Measurements from ENCODE around the gene ZMIZ1. TPM values are rescaled to one million over a fixed set of nuclear protein-coding genes. Genes with fewer than 3 reads are reported as not detected.

The ZMIZ1 gene
- total RNA-seq, 1 experiment from 2014 or later: 34.2 TPM

DNA sequence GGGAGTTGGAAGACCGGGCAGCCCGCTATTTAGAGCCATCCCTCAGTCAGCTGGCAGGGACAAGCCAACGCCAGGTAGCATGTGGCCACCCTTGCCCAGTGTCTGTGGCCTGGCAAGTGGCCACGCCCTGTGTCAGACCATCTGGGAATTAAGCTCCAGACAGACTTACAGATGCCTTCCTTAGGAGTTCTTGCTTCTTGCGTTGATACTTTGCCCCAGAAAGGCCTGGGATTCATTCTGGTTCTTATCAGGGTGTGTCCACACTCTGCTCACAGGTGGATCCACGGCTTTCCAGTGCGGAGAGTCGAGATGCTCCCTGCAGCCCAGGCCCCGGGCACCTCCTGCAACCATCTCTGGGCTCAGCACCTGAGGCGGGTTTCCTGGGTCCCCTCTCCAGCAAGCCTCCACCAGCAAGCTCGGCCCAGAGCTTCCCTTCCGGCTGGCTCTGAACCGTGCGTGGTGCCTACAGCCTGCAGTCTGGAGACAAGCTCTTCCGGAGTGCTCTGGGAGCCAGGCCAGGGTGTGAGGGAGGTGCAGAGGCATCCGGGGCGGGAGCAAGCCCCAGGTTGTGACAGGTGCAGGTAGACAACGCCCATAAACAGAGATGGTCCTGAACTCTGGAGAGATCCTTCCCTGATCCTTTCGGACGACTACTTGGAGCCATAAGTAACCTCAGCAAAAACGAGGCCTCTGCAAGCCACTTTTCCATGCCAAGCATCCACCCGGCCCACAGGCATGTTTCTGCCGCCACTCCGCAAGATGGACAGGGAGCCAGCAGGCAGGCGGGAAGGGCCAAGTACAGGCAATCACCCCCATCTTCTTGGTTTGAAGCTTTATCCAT lies 246.2 kb downstream of the ZMIZ1 start:
- H3K27ac ChIP-seq (ENCODE audit: low read length): no peak overlapping the region
- H3K27me3 ChIP-seq (ENCODE audit: control insufficient read depth, insufficient read depth, low read length): no peaks in the 10 kb centered on the region
- no peaks in the 10 kb centered on the region; the same call in none of the 2 replicates for H3K4me1 ChIP-seq (ENCODE audit: control insufficient read depth, insufficient read depth, low read length)
- DNase-seq (ENCODE audit: low read depth, low spot score) (no peak), ATAC-seq (no peak)
- intact Hi-C loops (cut with micrococcal nuclease; ENCODE audit: unreplicated experiment): no loop called here
- H3K4me3 ChIP-seq (ENCODE audit: low read depth in 2 of 2, low read length in 2 of 2): no peak overlapping the region
- no peak for TF ChIP-seq TCF7L2 (IDR thresholded peaks at IDR 0.05; ENCODE audit: low read depth, low read length)
- TF ChIP-seq, protein P1, sequence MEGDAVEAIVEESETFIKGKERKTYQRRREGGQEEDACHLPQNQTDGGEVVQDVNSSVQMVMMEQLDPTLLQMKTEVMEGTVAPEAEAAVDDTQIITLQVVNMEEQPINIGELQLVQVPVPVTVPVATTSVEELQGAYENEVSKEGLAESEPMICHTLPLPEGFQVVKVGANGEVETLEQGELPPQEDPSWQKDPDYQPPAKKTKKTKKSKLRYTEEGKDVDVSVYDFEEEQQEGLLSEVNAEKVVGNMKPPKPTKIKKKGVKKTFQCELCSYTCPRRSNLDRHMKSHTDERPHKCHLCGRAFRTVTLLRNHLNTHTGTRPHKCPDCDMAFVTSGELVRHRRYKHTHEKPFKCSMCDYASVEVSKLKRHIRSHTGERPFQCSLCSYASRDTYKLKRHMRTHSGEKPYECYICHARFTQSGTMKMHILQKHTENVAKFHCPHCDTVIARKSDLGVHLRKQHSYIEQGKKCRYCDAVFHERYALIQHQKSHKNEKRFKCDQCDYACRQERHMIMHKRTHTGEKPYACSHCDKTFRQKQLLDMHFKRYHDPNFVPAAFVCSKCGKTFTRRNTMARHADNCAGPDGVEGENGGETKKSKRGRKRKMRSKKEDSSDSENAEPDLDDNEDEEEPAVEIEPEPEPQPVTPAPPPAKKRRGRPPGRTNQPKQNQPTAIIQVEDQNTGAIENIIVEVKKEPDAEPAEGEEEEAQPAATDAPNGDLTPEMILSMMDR (IDR thresholded peaks at IDR 0.05): no peak
- TF ChIP-seq POLR2AphosphoS5 (IDR thresholded peaks at IDR 0.05; ENCODE audit: low read depth, low read length): no peak
- TF ChIP-seq SIN3A (IDR thresholded peaks at IDR 0.05; ENCODE audit: borderline replicate concordance, insufficient read depth, low read depth, low read length): no peak
- TF ChIP-seq, protein P2, sequence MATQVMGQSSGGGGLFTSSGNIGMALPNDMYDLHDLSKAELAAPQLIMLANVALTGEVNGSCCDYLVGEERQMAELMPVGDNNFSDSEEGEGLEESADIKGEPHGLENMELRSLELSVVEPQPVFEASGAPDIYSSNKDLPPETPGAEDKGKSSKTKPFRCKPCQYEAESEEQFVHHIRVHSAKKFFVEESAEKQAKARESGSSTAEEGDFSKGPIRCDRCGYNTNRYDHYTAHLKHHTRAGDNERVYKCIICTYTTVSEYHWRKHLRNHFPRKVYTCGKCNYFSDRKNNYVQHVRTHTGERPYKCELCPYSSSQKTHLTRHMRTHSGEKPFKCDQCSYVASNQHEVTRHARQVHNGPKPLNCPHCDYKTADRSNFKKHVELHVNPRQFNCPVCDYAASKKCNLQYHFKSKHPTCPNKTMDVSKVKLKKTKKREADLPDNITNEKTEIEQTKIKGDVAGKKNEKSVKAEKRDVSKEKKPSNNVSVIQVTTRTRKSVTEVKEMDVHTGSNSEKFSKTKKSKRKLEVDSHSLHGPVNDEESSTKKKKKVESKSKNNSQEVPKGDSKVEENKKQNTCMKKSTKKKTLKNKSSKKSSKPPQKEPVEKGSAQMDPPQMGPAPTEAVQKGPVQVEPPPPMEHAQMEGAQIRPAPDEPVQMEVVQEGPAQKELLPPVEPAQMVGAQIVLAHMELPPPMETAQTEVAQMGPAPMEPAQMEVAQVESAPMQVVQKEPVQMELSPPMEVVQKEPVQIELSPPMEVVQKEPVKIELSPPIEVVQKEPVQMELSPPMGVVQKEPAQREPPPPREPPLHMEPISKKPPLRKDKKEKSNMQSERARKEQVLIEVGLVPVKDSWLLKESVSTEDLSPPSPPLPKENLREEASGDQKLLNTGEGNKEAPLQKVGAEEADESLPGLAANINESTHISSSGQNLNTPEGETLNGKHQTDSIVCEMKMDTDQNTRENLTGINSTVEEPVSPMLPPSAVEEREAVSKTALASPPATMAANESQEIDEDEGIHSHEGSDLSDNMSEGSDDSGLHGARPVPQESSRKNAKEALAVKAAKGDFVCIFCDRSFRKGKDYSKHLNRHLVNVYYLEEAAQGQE (IDR thresholded peaks at IDR 0.05; ENCODE audit: insufficient read depth in 1 of 2, low read depth in 2 of 2, low read length in 1 of 2): no peak
- ChIA-PET CTCF (no interaction called here), POLR2A (no interaction called here)
- H3K9me3 ChIP-seq (ENCODE audit: control insufficient read depth, insufficient read depth, low read depth, low read length): no peaks in the 10 kb centered on the region
- in situ Hi-C loops (cut with HindIII; ENCODE audit: low pct_unique_long_range_greater_than_20kb, low sequenced_read_pairs): no loop called here
- no TSS peak for BruUV-seq (replicated peaks)
- no peaks in the 10 kb centered on the region for H3K36me3 ChIP-seq (ENCODE audit: control insufficient read depth, insufficient read depth, low read length)

DNA sequence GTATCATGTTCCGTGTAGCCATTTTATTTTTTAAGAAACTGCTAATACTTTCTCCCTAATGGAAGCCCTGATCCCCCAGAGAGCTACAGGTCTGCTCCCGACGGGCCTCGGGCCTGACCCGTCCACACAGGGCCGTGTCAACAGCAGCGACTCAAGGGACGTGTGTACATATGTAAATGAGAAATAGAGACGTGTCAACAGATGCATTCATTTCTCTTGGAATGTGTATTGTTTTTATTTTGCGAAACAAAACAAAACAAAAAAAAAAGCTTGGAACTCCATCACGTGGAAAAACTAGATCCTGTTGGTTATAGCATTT lies 246.8 kb downstream of the ZMIZ1 start:
- TF ChIP-seq TCF7L2 (IDR thresholded peaks at IDR 0.05; ENCODE audit: low read depth, low read length) (no peak), POLR2AphosphoS5 (IDR thresholded peaks at IDR 0.05; ENCODE audit: low read depth, low read length) (no peak), SIN3A (IDR thresholded peaks at IDR 0.05; ENCODE audit: borderline replicate concordance, insufficient read depth, low read depth, low read length) (no peak)
- TF ChIP-seq, protein P2 (IDR thresholded peaks at IDR 0.05; ENCODE audit: insufficient read depth in 1 of 2, low read depth in 2 of 2, low read length in 1 of 2): no peak
- TF ChIP-seq, protein P1 (IDR thresholded peaks at IDR 0.05): no peak
- BruUV-seq (replicated peaks): no TSS peak
- in situ Hi-C loops (cut with HindIII; ENCODE audit: low pct_unique_long_range_greater_than_20kb, low sequenced_read_pairs): no loop called here
- H3K36me3 ChIP-seq (ENCODE audit: control insufficient read depth, insufficient read depth, low read length): no peaks in the 10 kb centered on the region
- H3K27me3 ChIP-seq (ENCODE audit: control insufficient read depth, insufficient read depth, low read length): no peaks in the 10 kb centered on the region
- ATAC-seq (no peak), DNase-seq (ENCODE audit: low read depth, low spot score) (no peak)
- no peak overlapping the region for H3K4me3 ChIP-seq (ENCODE audit: low read depth in 2 of 2, low read length in 2 of 2)
- no peaks in the 10 kb centered on the region; the same call in none of the 2 replicates for H3K4me1 ChIP-seq (ENCODE audit: control insufficient read depth, insufficient read depth, low read length)
- H3K27ac ChIP-seq (ENCODE audit: low read length): no peak overlapping the region
- CTCF ChIA-PET: no interaction called here
- POLR2A ChIA-PET: interaction anchor here (0.6 kb wide), 1 partner anchor 1277 kb away, joined by 4 read pairs; no protein-coding TSS in a partner anchor
- H3K9me3 ChIP-seq (ENCODE audit: control insufficient read depth, insufficient read depth, low read depth, low read length): no peaks in the 10 kb centered on the region
- intact Hi-C loops (cut with micrococcal nuclease; ENCODE audit: unreplicated experiment): no loop called here
